SIG-M5 (cell line): ENCODE measurements around the gene SPIRE2.

ENCODE experiments used
- DNase-seq: peaks from one replicate; lab custom pipeline; 2025; lab: John Stamatoyannopoulos, UW

The SPIRE2 gene

DNA sequence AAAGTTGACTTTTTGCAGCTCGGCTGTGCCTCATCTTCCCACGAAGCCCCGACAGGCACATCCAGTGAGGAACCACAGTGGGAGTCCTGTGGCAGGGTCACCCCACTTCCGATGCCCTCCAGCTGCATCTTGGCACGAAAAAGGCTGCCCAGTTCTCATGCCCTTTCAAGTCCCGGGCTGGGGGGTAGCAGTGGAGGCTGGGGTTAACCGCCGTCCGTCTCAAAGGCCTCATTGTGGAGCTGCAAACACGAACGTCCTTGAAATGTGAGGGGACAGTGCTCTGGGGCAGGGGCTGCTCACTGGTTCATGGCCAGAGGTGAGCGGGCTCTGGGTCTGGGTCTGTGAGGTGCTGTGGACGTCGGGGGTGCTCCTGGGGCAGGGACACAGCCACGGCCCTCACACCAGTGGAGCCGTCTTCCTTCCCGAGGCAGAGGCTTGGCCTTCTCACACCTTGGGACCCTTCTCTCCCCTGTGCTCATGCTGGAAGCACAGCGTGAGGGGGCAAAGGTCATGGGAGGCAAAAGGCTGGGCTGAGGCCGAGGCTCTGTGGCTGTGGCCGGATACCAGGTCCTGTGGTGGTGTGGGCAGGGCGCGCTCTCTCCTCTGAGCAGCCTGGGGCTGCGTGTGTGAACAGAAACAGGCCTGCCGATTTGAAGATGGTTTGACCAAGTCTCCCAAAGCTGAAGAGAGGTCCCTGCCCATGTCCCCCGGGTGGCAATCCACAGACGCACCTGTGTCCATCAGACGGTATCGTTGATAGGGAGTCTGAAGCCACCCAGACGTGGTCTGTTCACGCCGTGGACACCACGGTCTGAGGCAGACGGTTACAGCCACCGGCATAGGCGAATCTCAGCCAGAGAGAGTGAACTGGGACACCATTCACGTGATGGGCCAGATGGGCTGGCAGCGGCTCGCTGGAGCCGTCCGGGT lies 87.3 kb downstream of the SPIRE2 start:
- no peak for DNase-seq

- DNase-seq: no peak
Measured at GRCh38 chr16:89917773-89918452, 89.6 kb downstream of the SPIRE2 start.

DNA sequence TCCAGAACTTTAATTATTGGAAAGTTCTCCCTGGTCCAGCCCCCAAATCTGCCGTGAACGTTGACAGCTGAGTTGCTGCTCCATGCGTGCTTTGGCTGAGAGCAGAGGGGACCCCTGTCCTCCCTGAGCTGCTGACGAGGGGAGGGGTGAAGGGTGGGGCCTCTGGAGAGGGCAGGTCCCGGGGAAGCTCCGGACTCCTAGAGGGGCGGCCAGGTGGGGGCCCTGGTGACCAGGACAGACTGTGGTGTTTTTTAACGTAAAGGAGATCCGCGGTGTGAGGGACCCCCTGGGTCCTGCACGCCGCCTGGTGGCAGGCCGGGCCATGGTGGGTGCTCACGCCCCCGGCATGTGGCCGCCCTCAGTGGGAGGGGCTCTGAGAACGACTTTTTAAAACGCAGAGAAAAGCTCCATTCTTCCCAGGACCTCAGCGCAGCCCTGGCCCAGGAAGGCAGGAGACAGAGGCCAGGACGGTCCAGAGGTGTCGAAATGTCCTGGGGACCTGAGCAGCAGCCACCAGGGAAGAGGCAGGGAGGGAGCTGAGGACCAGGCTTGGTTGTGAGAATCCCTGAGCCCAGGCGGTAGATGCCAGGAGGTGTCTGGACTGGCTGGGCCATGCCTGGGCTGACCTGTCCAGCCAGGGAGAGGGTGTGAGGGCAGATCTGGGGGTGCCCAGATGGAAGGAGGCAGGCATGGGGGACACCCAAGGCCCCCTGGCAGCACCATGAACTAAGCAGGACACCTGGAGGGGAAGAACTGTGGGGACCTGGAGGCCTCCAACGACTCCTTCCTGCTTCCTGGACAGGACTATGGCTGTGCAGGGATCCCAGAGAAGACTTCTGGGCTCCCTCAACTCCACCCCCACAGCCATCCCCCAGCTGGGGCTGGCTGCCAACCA lies 90.4 kb downstream of the SPIRE2 start, which contains the start of gene MC1R:
Gene MC1R (plus strand): TSS at position 410 of the 895 bp plus-strand sequence. CDS start 397 bp downstream, at position 807.
- no peak for DNase-seq

- no peak for DNase-seq
Measured at GRCh38 chr16:89919535-89920406, 91.5 kb downstream of the SPIRE2 start.

DNA sequence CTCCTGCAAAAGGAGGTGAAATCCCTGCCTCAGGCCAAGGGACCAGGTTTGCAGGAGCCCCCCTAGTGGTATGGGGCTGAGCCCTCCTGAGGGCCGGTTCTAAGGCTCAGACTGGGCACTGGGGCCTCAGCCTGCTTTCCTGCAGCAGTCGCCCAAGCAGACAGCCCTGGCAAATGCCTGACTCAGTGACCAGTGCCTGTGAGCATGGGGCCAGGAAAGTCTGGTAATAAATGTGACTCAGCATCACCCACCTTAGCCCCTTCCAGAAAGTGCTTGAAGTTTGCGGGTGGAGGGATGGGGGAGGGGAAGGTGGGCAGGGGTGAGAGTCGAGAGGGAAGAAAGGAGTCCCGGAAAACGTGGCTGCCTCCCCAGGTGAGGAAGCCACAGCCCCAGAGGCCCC lies 92.4 kb downstream of the SPIRE2 start:
- no peak for DNase-seq
